ENCODE measurements around the gene EMCN. TPM values are rescaled to one million over a fixed set of nuclear protein-coding genes. Genes with fewer than 3 reads are reported as not detected.

The EMCN gene
- total and polyA plus RNA-seq, 10 of the 15 experiments (the other 5 are each of a cell fraction or from before 2014, with no cell fraction given): not detected

DNA sequence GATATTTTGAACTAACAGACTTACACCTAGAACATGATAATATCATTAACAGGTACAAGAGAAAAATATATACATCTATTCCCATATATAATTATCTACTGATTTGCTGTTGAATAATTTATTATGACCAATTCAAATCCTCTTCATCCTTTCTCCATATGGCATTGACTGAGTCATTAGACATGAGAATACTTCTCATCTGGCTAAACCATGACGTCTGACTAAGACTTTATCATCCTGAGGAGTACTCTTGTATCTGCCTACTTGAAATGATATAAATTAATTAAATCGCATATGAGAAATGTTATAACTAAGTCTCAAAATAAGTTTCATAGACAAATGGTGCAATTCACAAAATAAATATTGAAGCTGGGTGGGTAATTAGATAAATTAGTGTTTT, 67.4 kb downstream of the EMCN start (continued):
- TF ChIP-seq GATAD2B (conservative IDR thresholded peaks at IDR 0.05; ENCODE audit: low read depth): no peak
- no peak for TF ChIP-seq TCF12 (IDR thresholded peaks at IDR 0.05; ENCODE audit: low read depth, low read length)
- TF ChIP-seq NFXL1 (IDR thresholded peaks at IDR 0.05; ENCODE audit: borderline replicate concordance): no peak
- TF ChIP-seq ZZZ3 (IDR thresholded peaks at IDR 0.05; ENCODE audit: control insufficient read depth, insufficient read length, low read depth): no peak
- TF ChIP-seq, protein P1, sequence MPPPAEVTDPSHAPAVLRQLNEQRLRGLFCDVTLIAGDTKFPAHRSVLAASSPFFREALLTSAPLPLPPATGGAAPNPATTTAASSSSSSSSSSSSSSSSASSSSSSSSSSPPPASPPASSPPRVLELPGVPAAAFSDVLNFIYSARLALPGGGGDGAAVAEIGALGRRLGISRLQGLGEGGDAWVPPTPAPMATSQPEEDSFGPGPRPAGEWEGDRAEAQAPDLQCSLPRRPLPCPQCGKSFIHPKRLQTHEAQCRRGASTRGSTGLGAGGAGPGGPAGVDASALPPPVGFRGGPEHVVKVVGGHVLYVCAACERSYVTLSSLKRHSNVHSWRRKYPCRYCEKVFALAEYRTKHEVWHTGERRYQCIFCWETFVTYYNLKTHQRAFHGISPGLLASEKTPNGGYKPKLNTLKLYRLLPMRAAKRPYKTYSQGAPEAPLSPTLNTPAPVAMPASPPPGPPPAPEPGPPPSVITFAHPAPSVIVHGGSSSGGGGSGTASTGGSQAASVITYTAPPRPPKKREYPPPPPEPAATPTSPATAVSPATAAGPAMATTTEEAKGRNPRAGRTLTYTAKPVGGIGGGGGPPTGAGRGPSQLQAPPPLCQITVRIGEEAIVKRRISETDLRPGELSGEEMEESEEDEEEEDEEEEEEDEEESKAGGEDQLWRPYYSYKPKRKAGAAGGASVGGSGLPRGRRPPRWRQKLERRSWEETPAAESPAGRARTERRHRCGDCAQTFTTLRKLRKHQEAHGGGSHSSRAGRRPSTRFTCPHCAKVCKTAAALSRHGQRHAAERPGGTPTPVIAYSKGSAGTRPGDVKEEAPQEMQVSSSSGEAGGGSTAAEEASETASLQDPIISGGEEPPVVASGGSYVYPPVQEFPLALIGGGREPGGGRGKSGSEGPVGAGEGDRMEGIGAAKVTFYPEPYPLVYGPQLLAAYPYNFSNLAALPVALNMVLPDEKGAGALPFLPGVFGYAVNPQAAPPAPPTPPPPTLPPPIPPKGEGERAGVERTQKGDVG (CRISPR knock-in tag; IDR thresholded peaks at IDR 0.05): no peak
- no peak for TF ChIP-seq ETV6 (conservative IDR thresholded peaks at IDR 0.05 in 1 of 2, IDR thresholded peaks at IDR 0.05 in 1 of 2; ENCODE audit: borderline replicate concordance in 1 of 2, low read depth in 1 of 2)
- no peak for TF ChIP-seq IKZF2 (IDR thresholded peaks at IDR 0.05)

DNA sequence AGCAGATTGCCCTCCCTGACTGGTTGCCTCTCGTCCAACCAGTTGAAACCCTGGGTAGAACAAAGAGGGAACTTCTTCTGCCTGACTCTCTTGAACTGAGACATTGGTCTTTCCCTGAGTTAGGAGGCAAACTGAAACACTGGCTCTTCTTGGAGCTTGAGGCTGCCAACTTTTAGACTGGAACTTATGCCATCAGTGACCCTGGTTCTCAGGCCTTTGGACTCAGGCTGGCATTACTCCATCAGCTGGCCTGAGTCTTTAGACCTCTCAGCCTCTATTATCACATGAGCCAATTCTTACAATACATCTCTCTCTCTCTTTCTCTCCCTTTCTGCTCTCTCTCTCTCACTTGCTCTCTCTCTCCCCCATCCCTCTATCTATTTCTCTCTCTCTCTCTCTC, 86.4 kb downstream of the EMCN start:
- Histone ChIP-seq H3K4me3 (no peak overlapping the region), H3K9me3 (replicated peaks; ENCODE audit: control insufficient read depth, insufficient read depth, low read length) (no peaks in the 10 kb centered on the region), H3K36me3 (ENCODE audit: control insufficient read depth in 2 of 2, insufficient read depth in 2 of 2, low read length in 1 of 2) (no peaks in the 10 kb centered on the region), H3K4me2 (ENCODE audit: control insufficient read depth, insufficient read depth) (no peak overlapping the region), H3K79me2 (ENCODE audit: control insufficient read depth, insufficient read depth, low read length) (no peaks in the 10 kb centered on the region), H3K27ac (ENCODE audit: control insufficient read depth, insufficient read depth) (no peak overlapping the region), H2AFZ (ENCODE audit: control insufficient read depth, low read depth, low read length) (no peak overlapping the region), H3K27me3 (replicated peaks in 1 of 2; ENCODE audit: control insufficient read depth in 2 of 2, insufficient read depth in 2 of 2, low read length in 1 of 2) (no peaks in the 10 kb centered on the region), H4K20me1 (ENCODE audit: control insufficient read depth, insufficient read depth) (no peaks in the 10 kb centered on the region), H3K4me1 (ENCODE audit: control insufficient read depth, insufficient read depth, low read length) (no peaks in the 10 kb centered on the region), H3K9ac (ENCODE audit: control insufficient read depth, insufficient read depth, low read length) (no peak overlapping the region)
- no peak for FAIRE-seq
- ATAC-seq: no peak
- WGBS (ENCODE audit: insufficient coverage, insufficient replicate concordance, low lambda C conversion rate, missing lambda C conversion rate): 27% methylated on average over 1 of the region's 1 CpG
- ChIA-PET SMC1A (ENCODE audit: uncharacterized antibody, unreplicated experiment) (no interaction called here), CTCF (no interaction called here), POLR2A (no interaction called here), RAD21 (ENCODE audit: unreplicated experiment) (no interaction called here)
- no TSS peak for BruUV-seq (replicated peaks)
- in situ Hi-C loops (cut with MboI) (no loop called here), intact Hi-C loops (cut with micrococcal nuclease; ENCODE audit: unreplicated experiment) (no loop called here)
- no peak for TF ChIP-seq RFX5 (IDR thresholded peaks at IDR 0.05; ENCODE audit: low read depth, low read length)
- DNase-seq (ENCODE audit: low read depth, low spot score): no peak
